Fibroblast of skin of left quadriceps (primary cell): ENCODE measurements around the gene HNRNPCL4.
"Not testable (repeated sequence)": the region's sequence is repeated elsewhere in the genome, so short reads cannot be mapped to it uniquely, and the experiment has no call there.

Experiments
- DNase-seq, 2 experiments: peaks; one replicate each; pipeline ENCODE4 v3.0.0-alpha.2; 2013; ENCODE audit warnings: low read depth in 2 of 2

The HNRNPCL4 gene

DNA sequence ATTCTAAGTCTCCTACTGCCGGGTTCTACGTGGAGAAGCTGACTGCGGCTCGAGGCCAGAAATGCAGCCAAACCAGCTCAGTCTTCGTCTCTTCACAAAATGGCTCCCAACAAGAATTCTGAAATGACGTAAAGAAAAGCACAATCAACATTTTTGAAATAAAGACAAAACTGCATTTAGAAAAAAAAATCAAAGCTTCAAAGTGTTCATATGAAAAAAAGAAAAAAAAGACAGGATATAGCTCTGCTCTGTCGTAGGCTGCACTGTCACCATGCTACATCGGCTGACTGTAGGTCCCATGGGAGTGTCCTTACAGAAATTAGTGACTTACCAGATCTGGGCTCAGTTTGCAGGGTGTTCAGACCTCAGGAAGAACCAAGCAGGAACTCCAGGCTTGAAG is at the start of gene HNRNPCL4:
TSS of gene HNRNPCL4 (minus strand) at position 101 of the 400 bp plus-strand sequence. CDS start 164 bp downstream, outside the sequence.
- not testable (repeated sequence) for DNase-seq

- not testable (repeated sequence) for DNase-seq
These were observed 43.3 kb upstream of the HNRNPCL4 start for GRCh38 chr1:13208712-13209111.

DNA sequence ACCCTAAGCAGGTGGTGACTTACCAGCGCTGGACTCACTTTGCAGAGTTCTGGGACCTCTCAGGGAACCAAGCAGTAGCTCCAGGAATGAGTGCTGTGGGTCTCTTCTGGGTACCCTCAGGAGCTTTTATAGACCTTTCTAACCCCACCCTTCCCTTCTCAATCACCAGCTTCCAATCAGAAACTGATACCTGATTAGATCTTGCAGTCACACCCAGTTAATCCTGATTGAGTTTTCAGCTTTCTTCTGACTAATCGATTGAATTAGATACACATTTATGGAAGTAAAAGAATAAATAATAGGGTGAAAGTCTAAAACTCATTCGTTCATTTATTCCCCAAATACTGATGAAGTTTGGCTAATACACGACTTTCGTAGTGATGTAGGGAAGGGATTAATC is 35.9 kb upstream of the HNRNPCL4 start, which contains the start of gene PRAMEF13:
TSS of gene PRAMEF13 (minus strand) at position 101 of the 400 bp plus-strand sequence. CDS start 1,820 bp downstream, outside the sequence.
- DNase-seq = not testable (repeated sequence)

- not testable (repeated sequence) for DNase-seq
These were observed 6.1 kb upstream of the HNRNPCL4 start, which contains the start of gene PRAMEF9 for GRCh38 chr1:13171548-13171947. Gene PRAMEF9 (plus strand): TSS chr1:13171848. CDS start chr1:13175281, 3,433 bp downstream.

DNA sequence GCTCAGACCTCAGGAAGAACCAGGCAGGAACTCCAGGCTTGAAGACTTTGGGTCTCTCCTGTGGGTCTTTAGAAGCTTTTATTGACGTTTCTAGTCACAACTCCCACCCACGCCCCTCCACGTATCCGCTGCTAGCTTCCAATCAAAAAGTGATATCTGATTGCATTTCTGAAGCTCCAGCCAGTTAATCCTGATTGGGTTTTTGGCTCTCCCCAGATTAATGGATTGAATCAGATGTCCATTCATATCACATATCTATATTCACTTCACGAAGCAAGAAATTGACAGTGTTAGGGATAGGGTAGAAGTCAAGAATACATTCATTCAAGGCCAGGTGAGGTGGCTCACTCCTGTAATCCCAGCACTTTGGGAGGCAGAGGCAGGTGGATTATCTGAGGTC is 9.5 kb downstream of the HNRNPCL4 start, which contains the start of gene PRAMEF26:
TSS of gene PRAMEF26 (minus strand) at position 101 of the 400 bp plus-strand sequence. CDS start 2,914 bp downstream, outside the sequence.
- DNase-seq = not testable (repeated sequence)

- not testable (repeated sequence) for DNase-seq
These were observed 48.7 kb downstream of the HNRNPCL4 start, which contains the start of gene HNRNPCL2 for GRCh38 chr1:13116754-13117153. Gene HNRNPCL2 (minus strand): TSS chr1:13116854. CDS start chr1:13116400, 454 bp downstream.
